T47D (cell line): ENCODE measurements around the gene STK33.
A peak's percentile ranks its signal among the peaks of the same experiment; 100 is the strongest.

Experiments
- DNase-seq, 2 experiments: peaks; one replicate each; pipeline versions ENCODE4 v3.0.0 to v3.0.0-alpha.2; 2011 to 2012; ENCODE audit warnings: low read depth in 1 of 2, low spot score in 1 of 2
- JUND ChIP-seq: IDR thresholded peaks from 2 replicates; pipeline ENCODE4 v1.6.1; 2012; ENCODE audit warnings: low read depth
- in situ Hi-C: cut with HindIII; loops from 2 replicates; pipeline ENCODE4 v1.10.0; 2016; ENCODE audit warnings: low sequenced_read_pairs, low pct_unique_long_range_greater_than_20kb

The STK33 gene

DNA sequence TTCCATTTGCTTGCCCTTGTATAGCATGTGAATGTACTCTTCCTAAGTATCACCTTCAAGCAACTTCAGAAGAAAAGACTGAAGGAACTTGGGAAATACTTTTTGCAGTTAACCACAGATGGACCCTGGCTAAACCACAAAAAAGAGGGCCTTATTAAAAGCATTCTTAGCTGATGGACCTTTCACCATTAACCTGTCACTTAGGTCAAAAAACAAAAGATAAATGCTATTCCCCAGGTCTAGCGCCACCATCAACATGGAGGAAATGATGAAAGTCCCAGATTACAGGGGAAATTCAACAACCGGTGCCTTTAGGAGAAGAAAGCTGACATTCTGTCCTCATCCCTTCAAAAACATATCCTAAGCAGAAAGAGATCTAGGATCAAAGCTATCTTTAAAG, 29.5 kb downstream of the STK33 start:
- in situ Hi-C loops: no loop called here
- no peak for TF ChIP-seq JUND
- DNase-seq: no peak

DNA sequence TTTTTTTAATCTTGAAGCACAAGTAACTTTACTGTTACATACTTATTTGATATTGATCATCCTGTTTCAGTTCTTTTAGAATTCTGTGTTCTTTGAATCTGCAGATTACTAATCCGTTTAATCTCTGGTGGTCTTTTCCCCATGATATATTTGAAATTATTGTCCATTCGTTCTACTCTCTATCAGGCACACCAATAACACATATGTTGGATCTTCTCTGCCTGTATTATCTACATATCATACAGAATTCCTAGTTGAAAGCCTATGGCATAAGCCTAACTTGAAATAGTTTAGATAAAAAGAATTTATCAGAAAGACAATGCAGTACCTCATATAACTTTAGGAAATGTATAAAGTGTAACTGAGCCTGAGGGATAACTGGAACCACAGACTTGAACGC, 32.6 kb downstream of the STK33 start:
- in situ Hi-C loops: no loop called here

DNA sequence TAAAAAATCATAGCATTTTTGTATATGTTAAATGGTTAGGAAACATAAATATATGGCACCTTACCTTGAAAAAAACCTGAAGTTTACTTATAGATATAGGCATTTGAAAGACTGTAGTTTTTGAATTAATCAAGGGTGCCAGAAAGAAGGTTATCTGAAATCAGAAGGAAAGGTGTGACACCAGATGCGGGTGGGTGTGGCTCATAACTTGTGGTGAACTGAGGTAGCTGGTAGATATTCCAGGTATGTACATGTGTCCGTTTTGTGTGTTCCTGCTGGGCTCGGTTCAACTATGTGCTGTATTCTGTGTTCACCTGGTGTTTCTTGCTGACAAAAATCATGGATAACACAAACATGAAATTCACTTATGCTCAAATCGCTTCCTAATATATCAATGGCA, 35.6 kb downstream of the STK33 start:
- no peak for TF ChIP-seq JUND
- no peak for DNase-seq
- in situ Hi-C loops: no loop called here

More for the DNA sequence above, 32.6 kb downstream of the STK33 start:
- TF ChIP-seq JUND: no peak
- no peak for DNase-seq

DNA sequence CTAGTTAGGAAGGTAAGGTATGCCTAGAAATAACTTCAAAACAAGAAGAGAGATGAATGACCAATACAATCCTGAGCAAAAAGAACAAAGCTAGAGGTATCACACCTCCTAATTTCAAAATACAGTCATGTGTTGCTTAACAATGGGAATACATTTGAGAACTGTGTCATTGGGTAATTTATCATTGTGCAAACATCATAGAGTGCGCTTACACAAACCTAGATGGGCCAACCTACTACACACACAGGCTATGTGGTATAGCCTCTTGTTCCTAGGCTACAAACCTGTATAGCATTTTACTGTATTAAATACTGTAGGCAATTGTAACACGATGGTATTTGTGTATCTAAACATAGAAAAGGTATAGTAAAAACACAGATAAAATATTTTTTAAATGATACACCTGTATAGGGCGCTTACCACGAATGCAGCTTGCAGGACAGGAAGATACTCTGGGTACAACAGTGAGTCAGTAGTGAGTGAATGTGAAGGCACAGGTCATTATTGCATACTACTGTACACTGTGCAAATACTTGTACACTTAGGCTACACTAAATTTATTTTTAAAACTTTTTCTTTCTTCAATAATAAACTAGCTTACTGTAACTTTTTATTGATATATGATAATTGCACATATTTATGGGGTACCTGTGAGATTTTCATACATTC, 48.2 kb downstream of the STK33 start:
- in situ Hi-C loops: no loop called here
- no peak for DNase-seq
- no peak for TF ChIP-seq JUND

DNA sequence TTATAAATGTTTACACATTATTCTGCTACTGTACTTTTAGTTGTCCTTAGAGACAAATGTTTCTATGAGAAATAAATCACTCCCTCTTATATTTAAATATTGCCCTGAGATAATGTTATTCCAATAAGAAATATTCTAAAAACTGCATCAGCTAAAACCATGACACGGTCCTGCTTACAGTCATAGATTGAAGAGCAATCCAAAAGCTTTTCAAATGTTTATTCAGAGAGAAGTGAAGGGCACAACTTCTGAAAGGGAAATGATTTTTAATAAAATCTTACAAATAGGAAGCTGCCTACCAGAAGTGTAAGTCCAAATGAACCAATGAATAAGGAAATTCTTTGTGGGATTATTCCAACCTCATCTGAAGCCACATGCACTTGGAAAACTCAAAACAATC, 49.2 kb downstream of the STK33 start:
- no peak for DNase-seq
- in situ Hi-C loops: no loop called here
- TF ChIP-seq JUND: no peak

DNA sequence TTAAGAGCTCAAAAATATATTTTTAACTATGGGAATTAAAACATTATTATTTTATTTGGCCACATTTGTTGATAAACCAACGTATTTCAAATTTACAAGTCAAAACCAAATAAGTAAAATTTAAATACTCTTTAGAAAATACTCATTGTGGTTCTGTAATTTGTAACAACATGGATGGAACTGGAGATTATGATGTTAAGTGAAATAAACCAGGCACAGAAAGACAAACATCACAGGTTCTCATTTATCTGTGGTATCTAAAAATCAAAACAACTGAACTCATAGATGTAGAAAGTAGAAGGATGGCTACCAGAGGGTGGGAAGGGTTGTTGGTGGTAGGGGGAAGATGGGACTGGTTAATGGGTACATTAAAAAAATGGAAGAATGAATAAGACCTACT, 50.8 kb downstream of the STK33 start:
- TF ChIP-seq JUND: no peak
- in situ Hi-C loops: no loop called here
- DNase-seq: no peak

DNA sequence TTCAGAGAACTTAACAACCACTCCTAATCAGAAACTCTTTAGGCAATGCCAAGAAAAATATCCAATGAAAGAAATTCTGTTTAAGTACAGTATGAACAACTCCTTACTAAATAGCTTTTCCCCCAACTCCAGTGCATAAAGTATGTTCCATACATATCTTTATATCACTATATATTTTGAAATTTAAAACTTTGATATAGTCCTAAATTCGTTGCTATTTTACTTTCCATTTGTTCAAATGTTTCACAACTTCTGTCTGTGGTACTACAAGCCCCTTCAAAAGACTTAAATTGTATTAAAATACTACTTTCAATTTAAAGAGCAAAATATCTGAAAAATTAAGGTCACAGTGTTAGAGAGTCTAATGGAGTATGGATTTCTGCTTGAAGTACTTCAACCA, 52.6 kb downstream of the STK33 start:
- no peak for TF ChIP-seq JUND
- DNase-seq: no peak

DNA sequence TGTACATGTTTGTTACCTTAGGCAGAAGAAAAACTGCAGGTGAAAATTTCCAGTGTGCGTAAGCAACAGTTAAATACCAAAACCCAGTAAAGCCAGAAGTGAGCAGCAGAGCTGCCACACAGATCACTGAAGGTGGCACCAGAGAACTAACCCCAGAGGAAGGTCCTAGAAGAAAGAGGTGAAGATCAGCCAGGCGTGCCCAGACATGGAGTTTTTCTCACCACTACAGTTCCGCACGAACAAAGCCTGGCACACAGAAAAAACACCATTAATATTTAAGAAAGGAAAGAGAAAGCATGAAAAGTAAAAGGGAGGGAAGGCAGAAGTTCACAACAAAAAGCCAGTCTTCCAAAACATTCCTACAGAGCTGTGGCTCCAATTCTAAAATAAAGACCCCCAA, 60.7 kb downstream of the STK33 start:
- no peak for TF ChIP-seq JUND
- peak in 1 of 2 experiments; percentile 5 for DNase-seq
- in situ Hi-C loops: no loop called here

More for the DNA sequence above, 52.6 kb downstream of the STK33 start:
- in situ Hi-C loops: no loop called here

DNA sequence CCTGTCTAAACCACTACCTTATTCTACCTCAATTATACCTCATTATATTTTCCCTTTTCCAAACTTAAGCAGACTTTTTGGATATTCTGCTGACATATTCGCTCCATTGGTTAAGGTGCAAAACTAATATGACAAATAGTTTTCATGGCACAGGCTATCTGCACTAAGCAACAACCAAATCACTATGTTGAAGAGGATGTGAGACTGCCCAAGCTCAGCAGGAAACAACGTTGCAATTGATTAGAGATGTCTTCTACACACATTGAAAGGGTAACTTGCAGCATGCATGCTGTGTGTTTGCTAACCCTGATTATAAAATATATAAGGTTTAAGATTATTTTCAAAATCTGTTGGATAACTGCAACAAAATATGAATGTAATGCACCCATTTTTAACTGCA, 61.6 kb downstream of the STK33 start:
- in situ Hi-C loops: no loop called here
- no peak for DNase-seq
- no peak for TF ChIP-seq JUND

DNA sequence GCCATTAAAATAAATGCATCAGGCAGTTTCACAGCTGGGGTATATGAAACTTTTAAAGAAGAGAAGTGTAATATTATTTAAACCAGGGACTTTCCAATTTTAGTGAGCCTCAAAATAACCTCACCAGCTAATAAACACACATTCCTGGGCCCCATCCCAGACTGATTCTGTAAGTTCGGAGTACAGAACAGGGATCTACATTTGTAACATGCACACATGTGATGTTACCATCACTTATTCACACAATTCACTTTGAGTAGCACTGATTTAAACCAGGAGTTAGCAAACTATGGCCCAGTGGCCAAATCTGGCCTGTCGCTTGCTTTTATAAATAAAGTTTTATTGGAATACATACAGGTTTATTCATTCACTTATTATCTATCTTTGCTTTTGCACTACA, 62.0 kb downstream of the STK33 start:
- no peak for DNase-seq
- in situ Hi-C loops: no loop called here

DNA sequence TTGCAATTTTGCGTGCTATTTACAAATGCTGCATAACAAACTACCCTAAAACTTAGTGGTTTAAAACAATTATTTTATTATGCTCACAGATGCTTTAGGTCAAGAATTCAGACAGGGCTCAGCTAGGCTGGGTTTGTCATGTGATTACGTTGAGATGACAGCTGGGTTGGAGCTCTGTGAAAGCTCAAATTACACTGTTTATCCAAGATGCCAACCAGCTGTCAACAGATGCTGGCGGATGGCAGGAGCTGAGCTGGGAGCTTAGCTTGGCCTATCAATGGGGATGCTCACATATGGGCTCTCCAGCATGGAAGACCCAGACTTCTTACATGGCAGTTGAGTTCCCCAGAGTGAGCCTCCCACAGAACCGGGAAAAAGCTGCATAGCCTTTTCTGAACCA, 62.7 kb downstream of the STK33 start:
- DNase-seq: no peak
- TF ChIP-seq JUND: no peak
- in situ Hi-C loops: no loop called here

More for the DNA sequence above, 62.0 kb downstream of the STK33 start:
- no peak for TF ChIP-seq JUND

DNA sequence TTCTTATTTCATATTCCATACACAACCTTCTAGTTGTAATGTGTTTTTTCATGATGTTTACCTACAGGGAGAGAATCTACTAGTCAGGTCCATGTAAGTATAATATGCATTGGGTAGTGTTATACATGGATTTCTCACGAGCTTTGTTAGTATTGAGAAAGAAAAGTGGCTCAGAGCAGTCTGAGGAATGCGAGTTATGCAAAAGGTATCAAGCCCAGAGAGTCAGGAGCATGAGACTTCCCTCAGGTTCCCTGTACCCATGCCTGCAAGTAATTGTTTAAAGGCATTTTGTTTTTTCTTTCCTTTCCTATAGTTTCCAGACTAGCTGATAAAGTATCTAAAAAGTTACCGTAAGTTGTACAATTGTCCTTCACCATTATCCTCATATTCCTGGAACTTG, 66.1 kb downstream of the STK33 start:
- DNase-seq: no peak
- no peak for TF ChIP-seq JUND
- in situ Hi-C loops: no loop called here

DNA sequence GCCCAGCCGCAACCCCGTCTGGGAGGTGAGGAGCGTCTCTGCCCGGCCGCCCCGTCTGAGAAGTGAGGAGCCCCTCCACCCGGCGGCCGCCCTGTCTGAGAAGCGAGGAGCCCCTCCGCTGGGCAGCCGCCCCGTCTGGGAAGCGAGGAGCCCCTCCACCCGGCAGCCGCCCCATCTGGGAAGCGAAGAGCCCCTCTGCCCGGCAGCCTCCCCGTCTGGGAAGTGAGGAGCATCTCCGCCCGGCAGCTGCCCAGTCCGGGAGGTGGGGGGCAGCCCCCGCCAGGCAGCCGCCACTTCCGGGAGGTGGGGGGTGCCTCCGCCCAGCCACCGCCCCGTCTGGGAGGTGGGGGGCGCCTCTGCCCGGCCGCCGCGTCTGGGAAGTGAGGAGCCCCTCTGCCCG, 70.6 kb downstream of the STK33 start:
- TF ChIP-seq JUND: no peak
- in situ Hi-C loops: no loop called here
- DNase-seq: no peak

DNA sequence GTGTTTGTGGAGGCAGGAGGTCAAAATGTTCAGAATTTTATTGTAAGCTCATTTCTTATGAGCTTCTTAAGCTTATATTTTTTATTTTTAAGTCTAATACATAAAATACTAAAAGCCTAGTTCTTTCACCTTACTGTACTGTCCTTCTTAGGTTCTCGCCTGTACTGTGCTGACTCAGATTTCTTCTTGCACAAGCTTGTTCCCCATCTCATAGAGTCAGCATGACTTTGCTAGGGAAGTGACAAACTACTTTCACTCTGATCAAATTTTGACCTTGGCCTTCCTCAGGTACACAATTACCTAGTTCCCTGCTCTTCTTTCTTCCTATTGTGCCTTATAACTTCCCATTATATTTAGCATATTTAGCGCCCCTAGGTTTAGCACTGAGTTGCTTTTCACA, 81.5 kb downstream of the STK33 start:
- in situ Hi-C loops: no loop called here
- TF ChIP-seq JUND: no peak
- no peak for DNase-seq
